NCI-H526 (cell line): Measurements from ENCODE around the gene NELL2.
A peak's percentile ranks its signal among the peaks of the same experiment; 100 is the strongest.
"Not testable (repeated sequence)": the region's sequence is repeated elsewhere in the genome, so short reads cannot be mapped to it uniquely, and the experiment has no call there.

Experiments
- DNase-seq, 2 experiments: peaks; one replicate each; lab custom pipeline; 2025; lab: John Stamatoyannopoulos, UW

The NELL2 gene

GRCh38 chr12:44875954-44876543, at the start of gene NELL2:
Gene NELL2 (minus strand): TSS chr12:44876315. CDS start chr12:44875869, 446 bp downstream.
- peak; percentile 52 to 82 for DNase-seq

GRCh38 chr12:44921736-44922135, 45.6 kb upstream of the NELL2 start:
- no peak for DNase-seq

DNA sequence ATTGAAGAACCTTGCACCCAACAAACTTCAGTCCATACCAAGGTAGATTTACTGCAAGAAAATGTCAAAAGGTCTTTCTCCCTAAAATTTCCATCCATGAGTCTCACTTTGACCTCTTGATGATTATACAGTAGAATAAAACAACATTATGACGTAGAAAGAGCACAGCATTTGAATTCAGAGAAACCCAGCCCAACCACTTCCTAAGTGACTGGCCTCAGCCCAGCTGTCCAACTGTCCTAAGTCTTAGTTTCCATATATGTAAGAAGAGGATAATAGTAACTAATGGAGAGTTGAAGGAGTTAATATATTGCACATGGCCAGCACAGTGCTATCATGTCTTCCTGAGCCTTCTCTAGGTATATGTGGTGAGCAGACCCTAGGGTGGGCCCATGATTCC, 41.0 kb upstream of the NELL2 start:
- no peak for DNase-seq

DNA sequence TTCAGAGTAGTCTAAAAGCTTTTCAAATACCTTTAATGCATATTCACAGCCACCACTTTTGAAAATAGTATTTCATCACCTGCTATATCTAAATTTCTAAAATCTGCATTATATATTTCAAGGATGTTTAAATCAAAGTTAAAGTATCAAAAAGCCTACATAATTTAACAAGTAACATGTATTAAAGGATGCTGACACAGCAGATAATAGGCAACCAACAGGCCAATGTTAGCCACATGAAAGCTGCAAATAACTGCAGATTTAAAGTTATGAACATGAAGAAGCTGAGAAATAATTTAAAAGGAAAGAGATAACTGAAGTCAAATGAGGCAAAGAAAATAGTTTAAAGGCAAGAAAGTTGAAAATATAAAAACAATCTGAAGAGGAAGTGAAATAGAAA, 39.8 kb upstream of the NELL2 start:
- DNase-seq = no peak

- DNase-seq = no peak
These were observed 28.2 kb upstream of the NELL2 start for GRCh38 chr12:44904321-44904720.

DNA sequence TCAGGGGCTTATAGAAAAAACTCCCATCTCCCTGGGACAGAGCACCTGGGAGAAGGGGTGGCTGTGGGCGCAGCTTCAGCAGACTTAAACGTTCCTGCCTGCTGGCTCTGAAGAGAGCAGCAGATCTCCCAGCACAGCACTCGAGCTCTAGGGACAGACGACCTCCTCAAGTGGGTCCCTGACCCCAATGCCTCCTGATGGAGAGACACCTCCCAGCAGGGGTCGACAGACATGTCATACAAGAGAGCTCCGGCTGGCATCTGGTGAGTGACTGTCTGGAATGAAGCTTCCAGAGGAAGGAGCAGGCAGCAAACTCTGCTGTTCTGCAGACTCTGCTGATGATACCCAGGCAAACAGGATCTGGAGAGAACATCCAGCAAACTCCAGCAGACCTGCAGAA, 22.0 kb upstream of the NELL2 start:
- not testable (repeated sequence) for DNase-seq

GRCh38 chr12:44889926-44890325, 13.8 kb upstream of the NELL2 start:
- DNase-seq = no peak

DNA sequence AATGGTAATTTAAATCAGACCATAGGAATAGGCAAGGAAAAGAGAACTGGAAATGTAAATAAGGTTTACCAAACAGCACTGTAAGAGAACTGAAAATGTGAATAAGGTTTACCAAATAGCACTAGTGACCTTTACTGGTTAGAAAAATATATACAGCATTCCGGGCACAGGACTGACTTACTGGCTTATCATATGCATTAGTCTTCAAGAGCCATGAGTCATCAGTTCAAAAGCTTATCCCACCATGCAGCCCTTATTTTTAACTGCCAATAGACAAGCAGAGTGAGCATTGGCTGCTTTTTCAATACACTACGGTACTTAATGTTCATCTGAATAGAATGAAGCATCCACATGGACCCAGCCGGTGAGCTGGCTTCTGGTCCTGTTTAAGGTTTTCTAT, 13.0 kb upstream of the NELL2 start:
- DNase-seq = no peak

DNA sequence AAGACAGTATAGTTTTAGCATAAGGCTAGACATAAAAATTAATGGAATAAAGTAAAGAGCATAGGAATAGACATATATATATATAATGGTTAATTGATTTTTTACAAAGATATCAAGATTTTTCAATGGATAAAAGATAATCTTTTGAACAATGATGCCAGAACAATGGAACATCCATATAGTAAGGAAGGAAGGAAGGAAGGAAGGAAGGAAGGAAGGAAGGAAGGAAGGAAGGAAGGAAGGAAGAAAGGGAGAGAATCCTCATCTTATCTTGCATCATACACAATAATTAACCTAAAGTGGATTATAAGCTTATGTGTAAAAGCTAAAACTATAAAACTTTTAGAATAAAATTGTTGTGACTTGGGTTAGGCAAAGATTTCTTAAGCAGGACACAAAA, 9.8 kb upstream of the NELL2 start:
- DNase-seq = no peak

DNA sequence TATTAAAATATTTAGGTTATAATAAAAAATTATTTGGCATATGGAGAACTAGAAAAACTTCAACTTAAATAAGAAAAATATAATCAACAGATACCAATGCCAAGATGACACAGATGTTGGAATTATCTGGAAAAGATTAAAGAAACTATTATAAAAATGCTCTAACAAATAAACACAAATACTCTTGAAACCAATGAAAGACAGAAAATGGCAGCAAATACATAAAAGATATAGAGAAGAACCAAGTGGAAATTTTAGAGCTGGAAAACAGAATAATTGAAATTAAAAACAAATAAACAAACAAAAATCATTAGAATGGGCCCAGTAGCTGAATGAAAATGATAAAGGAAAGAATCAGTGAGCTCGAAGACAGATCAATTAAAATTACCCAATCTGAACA, 5.1 kb upstream of the NELL2 start:
- DNase-seq = no peak

DNA sequence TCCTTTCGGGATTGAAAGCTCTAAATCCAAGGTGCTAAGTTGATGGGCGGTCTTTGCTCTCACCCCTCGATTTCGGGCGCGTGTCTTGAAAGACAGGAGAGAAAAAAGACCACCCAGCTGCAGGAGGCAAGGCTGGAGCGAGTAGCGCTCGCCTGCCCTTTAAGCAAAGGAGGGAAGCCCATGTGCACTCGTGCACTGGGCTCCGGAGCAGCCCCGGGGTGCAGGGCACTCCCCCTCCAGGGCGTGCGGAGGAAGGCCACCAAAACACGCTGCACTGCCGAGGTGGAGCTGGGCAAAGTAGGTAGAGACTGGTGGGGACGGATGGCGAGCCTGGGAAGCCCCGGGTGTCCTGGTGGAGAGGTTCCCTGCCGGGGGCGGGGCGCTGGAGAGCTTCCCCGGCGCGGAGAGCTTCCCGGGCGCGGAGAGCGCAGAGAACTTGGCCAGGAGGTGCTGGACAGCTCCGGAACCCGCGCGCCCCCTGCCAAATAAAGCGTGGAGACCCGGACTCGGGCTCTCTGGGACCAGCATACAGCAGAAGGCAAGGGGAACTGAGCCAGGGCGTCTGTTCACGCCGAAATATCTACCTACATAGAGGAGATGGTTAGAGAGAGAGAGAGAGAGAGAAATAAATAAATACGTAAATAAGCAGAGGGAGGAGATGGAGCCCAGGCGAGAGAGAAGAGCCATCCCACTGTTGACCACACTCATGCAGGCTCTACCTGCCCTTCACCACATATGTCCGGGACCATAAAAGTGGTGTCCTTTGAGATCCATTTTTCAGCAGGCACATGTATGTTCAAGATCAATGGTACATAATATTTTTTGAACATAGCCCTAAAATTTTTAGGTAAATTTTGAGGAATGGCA, 662 bp upstream of the NELL2 start:
- DNase-seq = peak; percentile 56 to 80

GRCh38 chr12:44875417-44875953, 630 bp downstream of the NELL2 start:
- peak; percentile 22 to 71 for DNase-seq

GRCh38 chr12:44874981-44875416, 1.1 kb downstream of the NELL2 start:
- peak in 1 of 2 experiments; percentile 22 for DNase-seq

- peak in 1 of 2 experiments; percentile 7 for DNase-seq
These were observed 2.2 kb downstream of the NELL2 start for GRCh38 chr12:44873898-44874297.

DNA sequence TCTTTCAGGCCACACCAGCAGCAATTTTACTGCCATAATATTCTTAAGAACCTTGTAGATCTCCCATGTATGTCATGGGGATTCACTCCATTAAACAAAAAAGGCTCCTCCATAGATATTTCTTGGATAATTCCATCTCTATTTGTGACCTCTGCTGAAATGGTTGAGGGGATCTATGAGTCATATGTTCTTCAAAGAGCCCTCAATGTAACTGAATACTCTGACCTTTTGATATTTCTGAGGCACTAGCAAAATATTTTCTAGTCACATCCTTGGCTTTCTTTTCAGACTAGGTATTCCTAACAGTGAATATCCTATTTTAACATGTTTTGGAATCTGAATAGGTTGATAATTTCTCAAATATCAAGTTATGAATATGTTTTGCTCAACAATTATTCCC, 6.6 kb downstream of the NELL2 start:
- DNase-seq = no peak

- no peak for DNase-seq
These were observed 12.2 kb downstream of the NELL2 start for GRCh38 chr12:44863867-44864266.

- no peak for DNase-seq
These were observed 16.0 kb downstream of the NELL2 start for GRCh38 chr12:44859998-44860689.

DNA sequence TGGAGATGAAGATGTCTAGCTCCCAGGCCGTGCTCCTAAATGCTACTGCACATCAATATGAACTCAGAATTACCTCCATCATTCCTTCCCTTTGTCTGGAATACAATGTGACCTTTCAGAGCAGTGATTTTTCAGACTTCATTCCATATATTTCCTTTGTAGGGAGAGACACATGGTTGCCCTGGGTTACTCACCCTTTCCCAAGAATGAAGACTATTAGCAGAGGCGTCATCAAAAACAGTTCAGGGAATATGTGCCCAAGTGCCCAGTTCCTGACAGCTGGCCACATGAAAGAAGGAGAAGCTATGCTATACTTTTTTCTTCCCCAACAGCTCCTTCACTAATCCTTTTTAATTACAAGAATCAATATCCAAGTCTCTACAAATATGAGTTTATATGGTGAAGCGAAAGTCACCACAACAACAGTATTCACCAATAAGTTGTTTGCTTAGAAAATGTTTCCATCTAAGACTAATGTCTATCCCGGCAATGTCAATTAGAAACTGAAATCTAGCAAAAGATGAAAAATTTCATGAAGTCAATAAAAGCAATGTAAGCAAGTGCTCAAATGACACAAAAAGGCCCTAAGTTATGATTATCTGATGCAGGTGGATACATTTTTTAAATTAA, 17.8 kb downstream of the NELL2 start:
- DNase-seq = no peak

- DNase-seq = no peak
These were observed 23.6 kb downstream of the NELL2 start for GRCh38 chr12:44852483-44852882.

GRCh38 chr12:44851586-44851985, 24.5 kb downstream of the NELL2 start:
- DNase-seq = no peak

GRCh38 chr12:44848703-44849085, 27.4 kb downstream of the NELL2 start:
- DNase-seq = no peak
